ENCODE data around the gene LARGE1.

LARGE1 gene

DNA sequence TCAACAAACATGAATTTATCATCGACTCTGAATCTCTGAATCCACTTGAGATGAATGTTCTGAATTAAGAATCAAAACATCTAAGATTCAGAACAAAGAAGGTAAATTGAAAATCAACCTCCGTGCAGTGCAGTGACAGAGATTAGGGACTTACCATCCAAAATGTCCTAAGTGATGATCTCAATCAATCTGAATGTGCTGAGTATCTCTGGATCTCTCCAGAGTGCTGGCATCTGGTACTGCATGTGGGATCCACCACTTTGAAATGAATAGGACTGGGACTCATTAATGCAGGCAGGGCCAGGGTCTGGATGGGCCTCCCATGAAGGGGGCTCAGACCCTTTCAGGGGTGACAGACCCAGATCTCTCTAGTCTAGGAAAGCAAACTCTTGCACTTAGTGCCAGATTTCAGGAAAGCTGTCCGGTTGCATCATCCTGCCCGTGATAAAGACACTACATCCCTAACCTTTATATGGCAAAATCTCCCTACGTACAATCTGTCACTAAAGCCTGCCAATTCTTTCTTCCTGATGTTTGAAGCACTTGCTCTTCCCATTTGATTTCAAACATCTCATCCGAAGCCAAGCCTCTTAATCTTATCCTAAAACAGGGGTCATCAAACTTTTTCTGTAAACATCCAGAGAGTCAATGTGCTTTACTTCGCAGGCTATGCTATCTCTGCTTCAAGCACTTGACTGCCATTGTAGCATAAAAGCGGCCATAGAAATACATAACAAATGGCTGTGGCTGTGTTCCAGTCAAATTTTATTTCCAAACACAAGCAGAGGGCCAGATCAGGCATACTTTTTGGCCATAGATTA lies 263.3 kb downstream of the LARGE1 start:
- no peak for DNase-seq (ENCODE audit: low read depth)

DNA sequence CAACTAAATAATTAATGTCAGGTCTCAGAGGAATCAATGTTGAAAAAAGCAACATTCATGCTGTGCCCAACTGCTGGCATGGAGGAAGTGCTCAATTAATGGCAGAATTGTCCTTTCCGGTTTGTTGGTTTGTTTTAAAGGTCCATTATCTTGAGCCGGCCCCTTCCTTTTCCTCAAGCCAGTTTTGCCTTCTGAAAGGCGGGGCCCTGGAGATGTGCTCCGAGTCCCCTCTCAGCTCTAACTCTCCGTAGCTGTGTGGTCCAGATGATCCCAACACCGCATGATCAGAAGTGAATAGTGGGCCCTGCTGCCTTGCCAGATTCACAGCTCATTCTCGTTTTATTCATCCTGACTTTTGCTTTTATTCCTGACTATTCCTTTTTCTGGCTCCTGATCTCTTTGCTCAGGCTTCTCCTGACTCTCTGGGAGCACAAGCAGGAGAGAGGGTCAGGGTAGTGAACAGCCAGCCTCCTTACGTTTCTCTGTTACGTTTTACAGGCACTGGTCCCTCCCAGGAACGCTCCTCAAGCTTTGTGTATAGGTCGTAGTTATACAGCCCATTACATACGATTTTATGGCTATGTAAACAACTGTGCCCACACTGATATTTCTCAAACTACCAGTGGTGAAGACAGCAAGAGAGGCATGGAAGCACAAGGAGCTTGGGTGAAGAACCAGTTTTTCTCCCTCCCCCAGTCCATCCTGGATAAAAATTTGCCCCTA lies 265.9 kb downstream of the LARGE1 start:
- DNase-seq (ENCODE audit: low read depth) = no peak

DNA sequence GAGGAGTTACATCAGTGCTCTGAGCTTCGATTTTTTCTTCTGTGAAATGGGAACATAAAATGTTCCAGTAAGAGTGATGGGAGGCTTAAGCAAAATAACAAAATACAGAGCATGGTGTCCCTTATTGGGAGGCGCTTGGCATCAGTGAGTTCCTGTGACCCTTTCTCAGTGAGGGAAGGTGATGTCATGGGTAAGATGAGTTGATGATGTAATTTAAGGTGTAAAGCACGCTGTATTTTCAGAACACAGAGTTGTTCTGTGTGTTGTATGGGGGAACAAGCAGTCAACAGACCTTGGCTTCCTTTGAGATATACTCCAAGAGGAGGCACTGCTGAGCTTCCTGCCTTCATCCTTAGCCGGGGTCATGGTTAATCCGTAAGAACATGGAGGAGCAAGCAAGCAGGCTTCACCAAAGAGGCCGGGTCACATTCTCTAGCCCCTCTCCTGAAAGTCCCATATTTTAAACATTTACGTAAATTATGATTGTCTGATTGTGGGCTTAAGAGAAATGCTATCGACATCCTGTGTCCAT lies 266.7 kb downstream of the LARGE1 start:
- no peak for DNase-seq (ENCODE audit: low read depth)

DNA sequence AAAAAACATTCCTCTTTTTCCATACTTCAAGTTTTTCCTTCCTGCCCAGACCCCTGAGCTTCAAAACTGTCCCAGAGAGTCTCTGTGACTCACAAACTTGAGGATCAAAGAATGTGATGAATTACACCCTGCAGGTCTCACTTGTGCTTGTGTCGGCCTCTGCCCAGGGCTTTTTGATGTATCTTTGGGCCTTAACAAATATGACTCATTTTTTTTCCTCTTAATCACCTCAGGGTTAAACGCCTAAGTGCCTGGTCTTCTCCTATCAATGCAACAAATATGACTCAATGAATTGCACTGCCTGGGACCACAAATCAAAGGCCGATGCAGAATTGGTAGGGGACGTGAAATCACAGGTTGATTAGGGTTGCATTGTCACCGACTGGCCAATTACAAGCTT lies 267.7 kb downstream of the LARGE1 start:
- no peak for DNase-seq (ENCODE audit: low read depth)

DNA sequence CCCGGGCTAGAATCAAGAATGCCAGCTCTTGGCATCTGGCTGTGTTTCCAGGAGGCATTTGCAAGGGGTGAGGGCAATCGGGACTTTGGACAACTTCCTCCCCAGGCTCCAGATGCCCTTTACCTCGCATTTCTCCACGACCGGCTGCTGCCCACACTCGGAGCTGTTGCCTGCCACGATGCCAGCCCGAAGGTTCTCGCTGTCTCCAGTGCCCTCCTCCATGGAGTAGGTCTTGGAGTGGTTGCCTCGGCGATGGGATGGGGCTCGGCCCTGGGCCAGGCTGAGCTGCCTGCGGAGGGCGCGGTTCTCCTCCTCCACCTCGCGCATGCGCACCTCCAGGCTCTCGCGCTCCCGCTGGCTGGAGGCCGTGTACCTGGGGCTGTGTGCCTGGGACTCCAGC lies 270.0 kb downstream of the LARGE1 start:
- no peak for DNase-seq (ENCODE audit: low read depth)

DNA sequence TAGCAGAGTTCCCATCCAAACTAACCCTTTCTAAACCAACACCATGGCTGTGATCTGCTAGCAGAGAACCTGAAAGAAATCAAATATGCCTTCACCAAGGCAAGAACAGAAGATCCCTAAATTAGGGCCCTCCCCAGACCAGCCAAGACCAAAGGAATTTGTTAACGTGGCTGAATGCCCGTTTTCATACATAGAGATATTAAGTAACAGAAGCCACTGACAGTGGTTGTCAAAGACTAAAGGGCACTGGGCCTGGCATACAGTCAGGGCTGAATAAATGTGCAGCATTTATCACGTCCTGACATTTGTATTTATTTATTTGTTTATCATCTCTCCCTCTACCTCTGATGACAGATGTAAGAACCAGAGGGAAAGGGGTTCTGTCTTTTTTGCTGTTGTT lies 271.8 kb downstream of the LARGE1 start:
- DNase-seq (ENCODE audit: low read depth) = no peak

DNA sequence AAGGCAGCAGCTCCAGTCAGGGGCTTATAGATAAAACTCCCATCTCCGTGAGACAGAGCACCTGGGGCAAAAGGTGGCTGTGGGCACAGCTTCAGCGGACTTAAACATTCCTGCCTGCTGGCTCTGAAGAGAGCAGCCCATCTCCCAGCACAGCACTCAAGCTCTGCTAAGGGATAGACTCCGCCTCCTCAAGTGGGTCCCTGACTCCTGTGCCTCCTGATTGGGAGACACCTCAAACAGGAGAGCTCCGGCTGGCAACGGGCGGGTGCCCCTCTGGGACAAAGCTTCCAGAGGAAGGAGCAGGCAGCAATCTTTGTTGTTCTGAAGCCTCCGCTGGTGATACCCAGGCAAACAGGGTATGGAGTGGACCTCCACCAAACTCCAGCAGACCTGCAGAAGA lies 279.4 kb downstream of the LARGE1 start:
- no peak for DNase-seq (ENCODE audit: low read depth)

DNA sequence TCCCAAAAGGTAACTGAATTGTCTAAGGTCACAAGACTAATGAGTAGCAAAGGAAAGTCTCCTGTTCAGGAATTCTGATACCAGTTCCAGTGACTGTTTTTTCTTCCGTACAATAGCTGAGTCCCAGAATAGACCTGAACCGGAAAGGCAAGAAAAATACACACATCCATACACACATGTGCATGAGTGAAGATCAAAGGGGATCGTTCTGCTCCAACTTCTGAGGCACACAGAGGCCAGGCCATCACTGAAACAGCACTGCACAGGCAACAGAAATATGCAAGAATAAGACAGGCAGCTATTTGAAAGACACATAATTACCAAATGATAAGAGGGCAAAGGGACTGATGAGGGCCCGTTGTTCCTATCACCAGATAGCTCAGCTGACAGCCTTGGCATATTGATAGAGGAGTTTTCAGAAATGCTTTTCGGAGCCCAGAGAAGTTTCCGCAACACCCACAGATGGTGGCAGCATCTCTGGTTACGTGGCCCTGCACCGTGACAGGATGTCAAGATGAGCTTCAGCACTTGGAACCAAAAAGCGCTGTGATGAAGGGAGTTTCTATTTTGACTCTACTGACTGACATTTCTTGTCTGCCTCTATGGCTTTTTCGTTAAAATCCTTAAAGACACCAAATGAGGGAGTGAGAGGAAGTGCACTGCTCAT lies 280.6 kb downstream of the LARGE1 start:
- no peak for DNase-seq (ENCODE audit: low read depth)

DNA sequence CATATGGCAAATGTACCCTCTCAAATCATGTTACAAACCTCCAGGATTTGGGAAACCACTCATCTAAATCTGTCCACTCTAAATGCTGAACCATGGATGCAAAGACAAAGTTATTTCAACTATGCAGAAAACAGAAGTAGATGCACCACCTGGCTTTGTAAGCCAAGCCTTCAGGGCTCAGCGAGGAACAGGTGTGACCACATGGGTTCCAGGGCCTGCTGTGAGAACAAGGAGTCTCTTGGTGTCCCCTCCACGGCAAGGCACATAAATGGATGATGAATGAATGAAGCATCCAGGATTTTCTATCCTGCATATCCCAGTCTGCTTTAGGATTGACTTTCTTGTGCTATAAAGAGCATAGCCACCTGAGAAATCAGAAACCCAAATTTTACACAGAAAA lies 284.5 kb downstream of the LARGE1 start:
- no peak for DNase-seq (ENCODE audit: low read depth)

DNA sequence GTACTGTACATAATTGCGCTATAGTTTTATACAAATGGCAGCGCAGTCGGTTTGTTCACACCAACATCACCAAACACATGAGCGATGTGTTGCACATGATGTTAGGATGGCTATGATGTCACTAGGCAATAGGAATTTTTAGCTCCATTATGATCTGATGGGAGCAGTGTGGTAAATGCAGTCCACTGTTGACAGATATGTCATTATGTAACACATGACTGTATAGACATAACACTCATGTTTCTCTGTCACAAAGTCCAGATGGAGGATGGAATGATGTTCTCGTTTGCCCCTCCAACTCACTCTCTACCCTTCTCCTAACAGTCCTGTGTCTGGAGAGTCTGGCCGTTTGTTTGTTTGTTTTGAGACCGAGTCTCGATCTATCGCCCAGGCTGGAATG lies 288.5 kb downstream of the LARGE1 start:
- DNase-seq (ENCODE audit: low read depth) = no peak

DNA sequence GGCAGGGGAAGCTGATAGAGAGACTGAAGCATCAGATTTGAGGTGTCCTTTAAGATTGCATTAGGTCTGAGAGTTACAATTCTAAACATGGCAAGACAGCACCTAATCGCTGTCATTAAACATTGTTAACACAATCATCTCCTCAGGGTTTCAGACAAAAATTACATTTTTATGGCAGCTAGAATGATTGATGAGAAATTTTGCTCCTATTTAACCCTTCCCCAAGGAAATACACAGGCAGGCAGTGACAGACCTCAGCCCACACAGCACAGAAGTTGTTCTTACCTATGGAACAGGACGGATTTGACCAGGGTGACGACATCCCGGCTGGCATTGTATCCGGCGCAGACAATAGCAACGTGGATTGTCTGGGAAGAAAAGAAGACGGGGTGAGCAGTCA lies 294.3 kb downstream of the LARGE1 start:
- no peak for DNase-seq (ENCODE audit: low read depth)

DNA sequence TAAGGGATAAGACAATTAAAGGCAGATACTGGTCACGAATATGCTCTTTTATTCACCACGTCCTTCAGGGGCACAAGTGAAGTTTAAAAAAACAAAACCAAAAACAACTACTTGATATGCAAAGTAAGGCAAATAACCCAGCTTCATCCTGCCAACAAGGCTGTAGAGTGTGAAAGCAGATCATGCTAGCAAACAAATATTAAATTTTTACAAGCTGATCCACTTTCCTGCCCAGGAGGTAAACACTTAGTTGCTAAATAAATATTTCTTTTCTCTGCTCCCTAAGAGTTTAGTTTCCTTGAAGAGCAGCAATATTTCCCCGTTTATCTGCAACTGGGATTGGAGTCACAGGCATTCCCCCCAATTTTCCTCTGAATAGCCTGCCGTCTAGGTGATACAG lies 300.2 kb downstream of the LARGE1 start:
- DNase-seq (ENCODE audit: low read depth) = no peak

DNA sequence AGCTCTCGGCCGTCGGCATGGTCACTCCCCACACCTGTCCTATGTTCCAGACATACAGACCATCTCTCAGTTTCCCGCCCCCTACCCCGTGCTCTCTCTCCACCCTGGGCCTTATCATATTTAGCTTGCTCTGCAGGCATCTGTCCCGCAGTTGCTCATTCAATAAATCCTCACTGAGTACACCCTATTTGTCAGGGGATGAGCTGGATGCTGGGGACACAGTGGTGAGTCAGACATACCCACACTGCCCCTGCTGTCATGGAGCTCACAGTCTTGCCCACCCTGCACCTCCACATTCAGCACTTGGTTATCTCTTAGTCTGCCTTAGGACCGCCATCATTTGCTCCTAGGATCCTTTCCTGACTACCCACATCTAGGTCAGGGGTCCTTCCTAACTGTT lies 313.8 kb downstream of the LARGE1 start:
- DNase-seq (ENCODE audit: low read depth) = no peak

DNA sequence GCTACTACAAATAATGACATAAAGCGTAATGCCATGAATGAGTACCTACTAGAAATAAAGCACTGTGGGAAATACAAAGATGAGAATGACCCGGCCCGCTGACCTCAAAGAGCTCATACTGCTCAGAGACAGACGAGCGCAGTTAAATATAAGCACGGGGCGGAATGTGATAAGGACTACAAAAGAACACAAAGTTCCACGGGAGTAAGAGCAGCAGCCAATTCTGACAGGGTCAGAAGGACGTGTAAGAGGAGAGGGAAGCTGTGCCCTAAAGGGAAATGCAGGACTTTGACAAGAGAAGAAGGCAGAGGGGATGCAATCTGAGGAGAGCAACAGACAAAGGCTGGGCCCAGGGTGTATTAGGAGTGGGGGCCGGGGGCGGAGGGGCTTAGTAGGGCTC lies 314.6 kb downstream of the LARGE1 start:
- no peak for DNase-seq (ENCODE audit: low read depth)

DNA sequence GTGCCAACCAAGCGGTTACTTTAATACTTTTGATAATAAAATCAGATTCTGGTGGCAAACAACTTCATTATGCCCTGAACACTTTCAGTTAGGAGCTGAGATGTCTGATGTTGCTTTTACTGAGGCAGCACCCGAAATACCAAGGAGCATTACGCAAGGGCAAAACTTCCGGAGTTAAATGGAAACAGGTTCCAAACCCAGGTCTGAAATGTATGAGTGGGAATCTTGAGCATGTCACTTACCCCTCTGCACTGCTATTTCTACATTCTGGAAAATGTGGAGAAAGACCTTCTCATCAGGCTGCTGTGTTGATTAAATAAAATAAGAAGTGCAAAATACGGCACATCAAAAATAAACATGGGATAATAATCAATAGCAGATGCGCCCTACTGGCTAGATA lies 315.1 kb downstream of the LARGE1 start:
- DNase-seq (ENCODE audit: low read depth) = peak; percentile 4

DNA sequence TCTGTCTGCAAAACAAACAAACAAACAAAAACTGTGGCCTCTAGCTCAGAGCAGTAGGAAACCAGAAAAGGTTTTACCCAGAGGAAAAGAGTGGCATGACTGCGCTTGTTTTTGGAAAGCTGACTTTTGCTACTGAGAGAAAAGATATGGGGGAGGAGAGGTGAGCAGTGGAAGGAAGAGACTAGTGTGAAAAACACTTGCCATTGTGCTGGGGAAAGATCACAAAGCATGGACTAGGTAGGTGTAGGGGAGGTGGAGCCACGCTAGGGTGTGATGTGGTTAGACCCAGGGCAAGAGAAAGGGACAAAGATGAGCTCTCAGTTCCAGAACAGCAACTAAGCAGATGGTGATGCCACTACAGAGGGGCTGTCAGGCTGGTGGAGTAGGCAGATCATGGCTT lies 319.2 kb downstream of the LARGE1 start:
- no peak for DNase-seq (ENCODE audit: low read depth)

DNA sequence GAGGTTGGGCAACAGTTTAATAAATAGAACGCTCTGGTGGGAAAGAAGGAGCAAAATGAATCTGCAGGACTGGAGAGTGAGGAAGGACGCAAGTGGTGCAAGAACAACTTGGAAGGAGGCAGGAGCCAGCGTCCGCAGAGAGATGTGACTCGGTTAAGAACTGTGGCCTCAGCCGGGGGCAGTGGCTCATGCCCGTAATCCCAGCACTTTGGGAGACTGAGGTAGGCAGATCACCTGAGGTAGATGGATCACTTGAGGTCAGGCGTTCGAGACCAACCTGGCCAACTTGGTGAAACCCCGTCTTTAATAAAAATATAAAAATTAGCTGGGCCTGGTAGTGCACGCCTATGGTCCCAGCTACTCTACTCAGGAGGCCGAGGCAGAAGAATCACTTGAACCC lies 319.7 kb downstream of the LARGE1 start:
- no peak for DNase-seq (ENCODE audit: low read depth)

DNA sequence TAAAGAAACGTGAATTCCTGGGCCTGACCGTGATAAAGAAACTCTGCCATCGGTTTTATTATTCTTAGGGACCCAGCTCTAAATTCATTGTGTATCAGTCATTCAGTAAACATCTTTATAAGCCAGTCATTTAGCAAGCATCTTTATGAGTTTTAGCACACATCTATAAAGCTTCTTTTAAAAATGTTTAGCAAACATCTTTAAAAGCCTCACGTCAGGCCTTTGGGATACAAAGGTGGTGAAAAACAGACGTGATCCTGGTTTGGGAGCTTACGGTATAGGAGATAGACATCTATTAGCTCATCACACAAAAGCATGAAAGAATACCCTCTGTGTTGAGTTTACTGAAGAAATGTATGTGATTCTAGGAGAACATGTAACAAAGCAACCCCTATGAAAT lies 320.2 kb downstream of the LARGE1 start:
- no peak for DNase-seq (ENCODE audit: low read depth)

DNA sequence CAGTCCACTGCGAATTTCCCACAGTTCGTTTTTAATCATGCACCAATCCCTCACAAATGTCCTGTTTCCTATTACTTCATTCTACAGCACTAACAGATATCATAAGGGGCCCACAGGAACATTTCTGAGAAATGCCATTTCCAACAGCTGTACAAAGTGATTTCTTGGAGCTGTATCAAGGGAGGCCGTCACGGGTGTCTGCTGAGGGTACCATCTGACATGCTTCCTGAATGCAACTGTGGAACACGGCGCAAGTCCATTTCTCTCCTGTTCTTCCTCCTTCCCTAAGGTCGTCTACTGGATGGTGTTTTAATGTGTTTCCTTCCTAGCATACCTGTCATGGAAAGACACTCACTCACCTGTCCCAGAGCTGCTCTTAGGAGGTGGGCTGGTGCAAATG lies 320.7 kb downstream of the LARGE1 start:
- no peak for DNase-seq (ENCODE audit: low read depth)

DNA sequence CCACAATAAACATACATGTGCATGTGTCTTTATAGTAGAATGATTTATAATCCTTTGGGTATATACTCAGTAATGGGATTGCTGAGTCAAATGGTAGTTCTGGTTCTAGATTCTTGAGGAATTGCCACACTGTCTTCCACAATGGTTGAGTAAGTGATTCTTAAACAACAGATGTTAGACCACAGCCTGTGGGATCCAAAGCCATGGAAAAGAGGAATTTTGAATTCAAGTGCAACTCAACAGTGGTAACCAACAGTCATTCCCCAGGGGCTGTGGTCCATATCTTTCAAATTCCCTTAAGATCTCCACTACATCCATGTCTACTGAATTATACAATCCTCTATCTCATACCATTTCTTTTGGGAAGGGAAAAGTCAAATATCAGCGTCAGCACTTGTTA lies 321.5 kb downstream of the LARGE1 start:
- DNase-seq (ENCODE audit: low read depth) = no peak

DNA sequence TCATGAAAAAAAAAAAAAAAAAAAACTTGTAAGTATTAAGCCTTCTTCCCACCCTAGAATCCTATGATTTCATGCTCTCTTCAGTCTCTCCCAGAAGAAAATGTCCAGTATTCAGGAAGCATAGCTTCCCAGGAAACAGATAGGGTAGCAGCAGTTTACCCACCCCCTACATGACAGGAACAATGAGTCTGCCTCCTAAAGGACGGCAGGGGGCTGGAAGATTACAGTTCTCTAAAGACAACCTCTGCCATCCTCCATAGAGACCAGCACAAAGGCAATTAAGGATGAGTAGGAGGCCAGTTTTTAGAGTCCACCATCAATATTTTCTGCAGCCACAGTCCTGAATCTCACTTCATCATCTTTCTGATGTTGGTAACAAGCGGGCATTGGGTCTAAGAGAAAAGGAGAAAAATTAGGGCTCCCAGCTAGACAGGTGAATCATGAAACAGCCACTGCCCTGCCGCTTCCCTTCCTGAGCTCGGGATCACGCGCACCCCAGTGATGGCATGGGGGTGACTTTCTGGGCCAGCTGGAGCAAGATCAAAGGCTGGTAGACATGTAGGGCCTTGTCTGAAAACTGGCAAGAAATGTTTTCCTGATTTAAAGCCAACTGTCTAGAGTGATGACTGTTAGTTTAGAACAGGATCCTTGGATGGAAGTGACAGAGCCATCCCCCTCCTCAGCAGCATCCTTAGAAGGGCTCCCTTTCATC lies 322.8 kb downstream of the LARGE1 start:
- no peak for DNase-seq (ENCODE audit: low read depth)

DNA sequence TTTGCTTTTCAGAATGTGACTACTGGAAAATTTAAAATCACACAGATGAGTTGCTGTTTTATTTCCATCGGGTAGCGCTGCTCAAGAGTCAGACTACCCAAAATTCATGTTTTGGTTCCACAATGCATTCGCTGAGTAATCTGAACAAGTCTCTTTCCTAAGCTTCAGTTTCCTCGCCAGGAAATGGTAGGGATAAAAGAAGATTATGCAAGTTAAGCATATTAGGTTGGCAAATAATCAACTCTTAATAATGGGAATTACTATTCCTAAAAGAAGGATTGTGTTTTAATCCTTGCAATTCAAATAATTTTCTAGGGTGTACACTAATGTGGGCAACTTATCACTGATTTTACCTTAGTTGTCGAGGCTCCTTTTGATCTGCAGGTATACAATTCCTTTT lies 326.5 kb downstream of the LARGE1 start:
- no peak for DNase-seq (ENCODE audit: low read depth)
